ENCODE measurements around the gene FBXL19.
A peak's percentile ranks its signal among the peaks of the same experiment; 100 is the strongest.

The FBXL19 gene

DNA sequence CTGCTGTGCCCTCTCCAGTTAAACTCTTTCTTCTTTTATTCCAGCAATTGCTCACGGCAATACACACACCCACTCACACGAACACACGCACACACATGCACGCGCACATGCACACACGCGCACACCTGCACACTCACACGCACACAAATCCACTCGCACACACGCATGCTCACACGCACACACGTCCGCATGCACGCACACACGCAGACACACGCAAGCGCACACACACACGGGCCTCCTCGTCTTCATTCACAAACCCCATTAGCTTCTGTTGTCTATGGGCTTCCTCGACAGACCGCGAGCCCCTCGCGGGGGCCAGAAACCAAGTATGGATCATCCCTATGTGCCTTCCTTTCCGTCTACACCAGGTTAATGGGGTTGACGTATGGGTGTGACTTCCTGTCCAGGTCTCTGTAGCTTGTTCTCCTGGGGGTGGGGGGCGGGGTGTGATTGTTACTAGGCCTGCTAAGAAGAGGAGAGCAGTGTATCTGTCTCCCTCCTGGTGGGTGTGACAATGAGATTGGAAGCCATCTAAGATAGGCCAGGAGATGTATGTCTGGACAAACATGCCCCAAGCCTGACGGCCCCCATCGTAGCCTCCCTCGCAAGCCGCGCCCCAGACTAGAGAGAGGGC lies 27.6 kb upstream of the FBXL19 start:
- DNase-seq (ENCODE audit: low read depth, low spot score): no peak

GRCh38 chr16:30896261-30896888 lies 27.0 kb upstream of the FBXL19 start, which contains the start of gene CTF1:
TSS of gene CTF1 (plus strand) at chr16:30896614. CDS start at chr16:30896644, 30 bp downstream.
- no peak for DNase-seq (ENCODE audit: low read depth, low spot score)

GRCh38 chr16:30896889-30897733 lies 26.3 kb upstream of the FBXL19 start:
- DNase-seq (ENCODE audit: low read depth, low spot score): peak; percentile 66

DNA sequence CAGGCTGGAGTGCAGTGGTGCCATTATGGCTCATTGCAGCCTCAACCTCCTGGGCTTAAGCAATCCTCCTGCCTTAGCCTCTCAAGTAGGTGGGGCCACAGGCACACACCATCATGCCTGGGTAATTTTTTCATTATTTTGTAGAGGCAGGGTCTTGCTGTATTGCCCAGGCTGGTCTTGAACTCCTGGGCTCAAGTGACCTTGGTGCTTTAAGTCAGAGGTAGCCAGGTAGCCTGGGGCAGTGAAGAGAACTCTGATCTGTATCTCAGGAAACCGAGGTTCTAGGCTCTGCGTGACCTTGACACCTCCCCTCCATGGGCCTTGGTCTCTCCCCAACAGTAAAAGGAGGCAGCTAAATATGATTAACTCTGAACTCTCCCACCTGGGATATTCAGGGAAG lies 23.6 kb upstream of the FBXL19 start:
- no peak for DNase-seq (ENCODE audit: low read depth, low spot score)

GRCh38 chr16:30900588-30900987 lies 22.8 kb upstream of the FBXL19 start:
- no peak for DNase-seq (ENCODE audit: low read depth, low spot score)

- DNase-seq (ENCODE audit: low read depth, low spot score): no peak
Measured at GRCh38 chr16:30901201-30902028, 22.0 kb upstream of the FBXL19 start.

DNA sequence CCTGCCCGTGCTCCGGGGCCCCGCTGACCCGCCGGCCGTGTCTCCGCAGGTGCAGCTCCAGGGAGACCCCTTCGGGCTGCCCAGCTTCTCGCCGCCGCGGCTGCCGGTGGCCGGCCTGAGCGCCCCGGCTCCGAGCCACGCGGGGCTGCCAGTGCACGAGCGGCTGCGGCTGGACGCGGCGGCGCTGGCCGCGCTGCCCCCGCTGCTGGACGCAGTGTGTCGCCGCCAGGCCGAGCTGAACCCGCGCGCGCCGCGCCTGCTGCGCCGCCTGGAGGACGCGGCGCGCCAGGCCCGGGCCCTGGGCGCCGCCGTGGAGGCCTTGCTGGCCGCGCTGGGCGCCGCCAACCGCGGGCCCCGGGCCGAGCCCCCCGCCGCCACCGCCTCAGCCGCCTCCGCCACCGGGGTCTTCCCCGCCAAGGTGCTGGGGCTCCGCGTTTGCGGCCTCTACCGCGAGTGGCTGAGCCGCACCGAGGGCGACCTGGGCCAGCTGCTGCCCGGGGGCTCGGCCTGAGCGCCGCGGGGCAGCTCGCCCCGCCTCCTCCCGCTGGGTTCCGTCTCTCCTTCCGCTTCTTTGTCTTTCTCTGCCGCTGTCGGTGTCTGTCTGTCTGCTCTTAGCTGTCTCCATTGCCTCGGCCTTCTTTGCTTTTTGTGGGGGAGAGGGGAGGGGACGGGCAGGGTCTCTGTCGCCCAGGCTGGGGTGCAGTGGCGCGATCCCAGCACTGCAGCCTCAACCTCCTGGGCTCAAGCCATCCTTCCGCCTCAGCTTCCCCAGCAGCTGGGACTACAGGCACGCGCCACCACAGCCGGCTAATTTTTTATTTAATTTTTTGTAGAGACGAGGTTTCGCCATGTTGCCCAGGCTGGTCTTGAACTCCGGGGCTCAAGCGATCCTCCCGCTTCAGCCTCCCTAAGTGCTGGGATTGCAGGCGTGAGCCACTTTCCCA lies 21.1 kb upstream of the FBXL19 start:
- no peak for DNase-seq (ENCODE audit: low read depth, low spot score)

DNA sequence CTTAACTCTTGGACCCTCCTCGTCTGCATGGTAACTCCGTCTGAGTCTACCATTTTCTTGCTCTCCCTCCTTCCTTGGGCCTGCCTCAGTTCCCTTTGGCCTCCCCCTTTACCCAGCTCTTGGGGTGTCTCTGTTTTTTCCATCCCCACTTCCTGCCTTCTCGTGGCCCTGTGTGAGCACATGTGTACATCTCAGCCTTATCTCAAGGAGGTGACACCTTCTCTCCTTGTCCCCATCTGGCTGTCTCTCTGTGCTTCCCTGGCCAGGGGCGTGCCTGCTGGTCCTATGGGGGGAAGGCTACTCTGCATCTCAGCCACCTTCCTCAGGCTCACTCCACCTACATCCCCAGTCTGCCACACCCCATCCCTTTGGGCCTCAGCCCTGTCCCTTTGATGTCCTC lies 20.4 kb upstream of the FBXL19 start:
- no peak for DNase-seq (ENCODE audit: low read depth, low spot score)

GRCh38 chr16:30903596-30903995 lies 19.8 kb upstream of the FBXL19 start:
- DNase-seq (ENCODE audit: low read depth, low spot score): no peak

DNA sequence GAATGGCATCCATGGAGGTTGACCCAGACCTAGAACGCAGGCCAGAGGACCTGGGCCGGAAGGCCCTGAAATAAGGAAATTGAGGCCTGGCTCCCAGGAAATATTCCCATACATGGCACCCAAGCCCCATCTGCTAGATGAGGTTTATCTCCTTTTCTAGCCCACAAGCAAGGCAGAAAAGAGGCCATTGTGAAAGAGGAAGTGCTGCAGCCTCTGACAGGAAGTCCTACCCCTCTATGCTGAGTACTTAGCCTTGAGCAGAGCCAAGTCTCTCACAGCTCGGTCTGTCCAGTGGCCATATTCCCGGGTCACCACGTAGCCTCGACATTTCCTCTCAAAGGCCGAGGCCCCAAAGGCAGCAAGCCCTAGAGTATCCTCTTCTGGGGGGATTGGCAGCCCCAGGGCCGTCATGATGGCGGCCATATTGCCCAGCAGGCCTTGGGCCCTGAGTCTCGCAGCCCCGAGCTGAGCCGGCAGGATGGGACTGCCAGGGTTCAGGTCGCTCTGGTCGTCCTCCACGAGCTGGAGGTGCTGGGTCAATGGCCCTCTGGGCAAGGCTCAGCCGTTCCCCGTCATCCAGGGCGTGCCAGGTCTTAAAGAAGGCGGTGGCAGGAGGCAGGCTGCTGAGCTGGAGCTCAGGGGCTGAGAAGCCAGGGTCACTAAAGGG lies 19.1 kb upstream of the FBXL19 start:
- no peak for DNase-seq (ENCODE audit: low read depth, low spot score)

GRCh38 chr16:30907064-30907463 lies 16.3 kb upstream of the FBXL19 start:
- DNase-seq (ENCODE audit: low read depth, low spot score): no peak

- no peak for DNase-seq (ENCODE audit: low read depth, low spot score)
Measured at GRCh38 chr16:30910427-30911029, 12.8 kb upstream of the FBXL19 start.

DNA sequence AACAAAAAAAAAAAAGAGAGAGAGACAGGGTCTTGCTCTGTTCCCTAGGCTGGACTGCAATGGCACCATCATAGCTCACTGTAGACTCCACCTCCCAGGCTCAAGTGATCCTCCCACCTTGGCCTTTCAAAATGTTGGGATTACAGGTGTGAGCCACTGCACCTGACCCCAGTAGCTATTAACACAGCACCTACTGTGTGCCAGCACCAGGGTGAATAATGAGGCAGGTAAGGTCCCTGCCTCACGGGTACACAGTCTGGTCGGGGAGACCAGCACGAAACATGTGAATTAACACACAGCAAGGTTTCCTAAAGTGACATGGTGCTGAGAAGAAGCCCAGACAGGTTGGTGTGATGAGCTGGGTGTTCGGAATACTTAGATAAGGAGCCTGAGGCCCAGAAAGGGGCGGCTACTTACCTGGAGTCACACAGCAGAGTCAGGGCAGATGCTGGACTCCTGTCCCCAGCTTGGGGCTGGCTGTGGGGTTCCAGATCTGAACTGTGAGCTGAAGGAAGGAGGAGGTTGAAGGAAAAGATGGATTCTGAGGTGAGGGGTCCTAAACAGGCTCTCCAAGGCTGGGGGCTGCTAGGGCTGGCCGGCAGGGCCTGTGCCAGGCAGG lies 10.5 kb upstream of the FBXL19 start:
- no peak for DNase-seq (ENCODE audit: low read depth, low spot score)

DNA sequence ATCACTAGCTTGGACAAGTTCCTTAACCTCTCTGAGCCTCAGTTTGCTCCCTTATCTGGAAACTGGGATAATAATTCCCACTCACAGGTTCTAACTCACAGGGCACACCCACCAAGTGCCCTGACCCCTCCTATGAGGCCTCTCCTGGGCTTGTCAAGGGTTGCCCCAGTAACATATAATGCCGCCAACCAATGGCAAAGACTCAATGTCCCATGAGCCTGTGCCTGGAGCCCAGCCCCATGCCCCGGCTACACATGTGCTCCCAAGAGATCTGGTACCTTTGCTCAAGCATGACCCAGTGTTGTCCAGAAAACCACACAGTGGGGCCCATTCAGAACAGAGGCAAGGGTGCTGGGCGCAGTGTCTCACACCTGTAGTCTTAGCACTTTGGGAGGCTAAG lies 8.5 kb upstream of the FBXL19 start:
- no peak for DNase-seq (ENCODE audit: low read depth, low spot score)

GRCh38 chr16:30918614-30919013 lies 4.8 kb upstream of the FBXL19 start:
- DNase-seq (ENCODE audit: low read depth, low spot score): no peak

DNA sequence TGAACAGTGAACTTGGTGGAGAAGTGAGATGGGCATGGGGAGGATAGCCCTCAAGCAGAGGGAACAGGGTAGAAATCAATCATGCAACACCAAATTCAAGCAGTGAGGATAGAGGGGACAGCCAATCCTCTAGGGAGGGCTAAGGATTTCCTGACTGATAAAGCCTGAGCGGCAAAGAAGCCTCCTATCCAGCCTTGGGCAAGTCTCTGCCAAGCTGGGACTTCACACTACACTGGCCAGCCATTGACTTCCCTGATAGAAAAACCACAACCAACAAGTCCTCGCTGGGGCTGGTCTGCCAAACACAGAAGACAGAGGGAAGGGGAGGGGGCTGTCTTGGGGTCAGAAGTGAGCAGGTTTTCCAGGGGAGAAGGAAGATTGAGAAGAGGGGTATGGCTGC lies 2.5 kb upstream of the FBXL19 start:
- no peak for DNase-seq (ENCODE audit: low read depth, low spot score)

- DNase-seq (ENCODE audit: low read depth, low spot score): no peak
Measured at GRCh38 chr16:30921459-30921747, 2.0 kb upstream of the FBXL19 start.

DNA sequence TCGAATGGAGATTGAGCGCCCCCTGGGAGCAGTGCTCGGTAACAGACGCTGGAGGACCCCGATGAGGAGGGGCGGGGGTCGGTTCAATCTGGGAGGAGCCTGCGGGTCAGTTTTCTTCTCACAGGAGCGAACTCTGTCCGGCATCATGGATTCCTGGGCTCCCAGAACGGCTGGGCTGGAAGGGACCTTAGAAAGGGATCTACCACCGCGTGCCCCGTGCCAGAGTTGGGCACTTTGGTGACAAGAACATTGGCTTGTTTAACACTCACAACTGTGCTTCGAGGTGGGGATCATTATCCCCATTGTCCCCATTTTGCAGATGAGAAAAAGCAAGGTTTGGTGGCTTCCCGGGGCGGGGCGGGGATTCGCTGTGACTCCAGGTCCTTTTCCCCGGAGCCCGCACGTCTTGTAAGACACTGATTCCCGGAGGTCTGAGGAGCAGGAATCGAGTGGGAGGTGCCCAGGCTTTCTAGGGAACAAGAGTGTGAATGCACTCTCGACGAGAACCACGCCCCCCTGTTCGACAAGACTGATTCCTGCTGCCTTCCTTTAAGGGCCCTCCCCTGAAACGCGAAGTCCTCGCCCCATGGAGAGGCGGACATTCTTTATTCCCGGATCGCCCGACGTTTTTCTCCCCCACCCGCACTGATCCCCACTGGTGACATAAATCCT lies 1.5 kb upstream of the FBXL19 start:
- DNase-seq (ENCODE audit: low read depth, low spot score): peak; percentile 75

DNA sequence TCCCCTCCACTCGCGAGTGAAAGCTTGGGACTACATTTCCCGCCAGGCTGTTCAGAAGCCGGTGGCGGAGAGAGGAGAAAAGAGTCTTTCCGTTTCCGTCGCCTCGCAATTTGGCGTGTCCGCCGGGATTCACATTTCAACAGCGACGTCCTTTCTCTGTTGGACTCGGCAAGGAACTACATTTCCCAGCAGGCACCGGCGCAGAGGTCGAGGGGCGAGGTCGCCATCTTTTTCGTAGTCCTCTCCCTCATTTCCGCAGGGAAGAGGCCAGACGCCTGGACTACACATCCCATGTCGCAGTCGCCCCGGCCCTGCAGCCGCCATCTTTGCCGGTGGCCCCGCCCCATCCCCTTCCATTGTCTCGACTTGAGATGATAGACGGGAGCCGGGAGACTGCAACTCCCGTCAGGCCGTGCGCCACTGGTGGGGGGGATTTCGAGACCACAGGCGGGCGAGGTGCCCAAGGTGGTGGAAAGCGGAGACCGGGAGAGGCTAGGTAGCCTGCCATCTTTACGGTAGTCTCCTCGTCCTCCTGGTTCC lies 882 bp upstream of the FBXL19 start:
- peak; percentile 100 for DNase-seq (ENCODE audit: low read depth, low spot score)
